ENCODE data around the gene AQP2.

The AQP2 gene

GRCh38 chr12:49920915-49921286 is 29.6 kb upstream of the AQP2 start:
- DNase-seq = no peak

- DNase-seq = no peak
Observed at GRCh38 chr12:49921299-49921698, 29.2 kb upstream of the AQP2 start.

- DNase-seq = no peak
Observed at GRCh38 chr12:49921936-49922335, 28.6 kb upstream of the AQP2 start.

GRCh38 chr12:49922349-49923034 is 28.0 kb upstream of the AQP2 start:
- DNase-seq = no peak

GRCh38 chr12:49923035-49923644 is 27.4 kb upstream of the AQP2 start:
- DNase-seq = no peak

- no peak for DNase-seq
Observed at GRCh38 chr12:49923880-49924556, 26.5 kb upstream of the AQP2 start.

- DNase-seq = no peak
Observed at GRCh38 chr12:49924628-49925246, 25.8 kb upstream of the AQP2 start.

- no peak for DNase-seq
Observed at GRCh38 chr12:49925433-49926204, 24.9 kb upstream of the AQP2 start.

- no peak for DNase-seq
Observed at GRCh38 chr12:49928471-49928870, 22.1 kb upstream of the AQP2 start.

- DNase-seq = no peak
Observed at GRCh38 chr12:49929581-49929980, 21.0 kb upstream of the AQP2 start.

GRCh38 chr12:49930515-49931288 is 19.8 kb upstream of the AQP2 start:
- no peak for DNase-seq

- no peak for DNase-seq
Observed at GRCh38 chr12:49932023-49932422, 18.5 kb upstream of the AQP2 start.

- no peak for DNase-seq
Observed at GRCh38 chr12:49932533-49933130, 17.9 kb upstream of the AQP2 start.

GRCh38 chr12:49933796-49934195 is 16.7 kb upstream of the AQP2 start:
- DNase-seq = no peak

GRCh38 chr12:49934505-49934904 is 16.0 kb upstream of the AQP2 start:
- DNase-seq = no peak

- DNase-seq = no peak
Observed at GRCh38 chr12:49936925-49937324, 13.6 kb upstream of the AQP2 start.

GRCh38 chr12:49937639-49938300 is 12.8 kb upstream of the AQP2 start:
- DNase-seq = no peak

- no peak for DNase-seq
Observed at GRCh38 chr12:49939307-49939706, 11.2 kb upstream of the AQP2 start.

GRCh38 chr12:49939707-49940106 is 10.8 kb upstream of the AQP2 start:
- DNase-seq = no peak

GRCh38 chr12:49941556-49942511 is 8.7 kb upstream of the AQP2 start:
- no peak for DNase-seq

Data from KG1 (cell line).